Left ventricle myocardium inferior (tissue), 1 donor: ENCODE measurements around the gene PIP4K2C. TPM values are rescaled to one million over a fixed set of nuclear protein-coding genes. Genes with fewer than 3 reads are reported as not detected.
"Not testable (repeated sequence)": the region's sequence is repeated elsewhere in the genome, so short reads cannot be mapped to it uniquely, and the experiment has no call there.

ENCODE experiments used
- DNase-seq: peaks from one replicate; pipeline ENCODE4 v3.0.0-alpha.2; 2020
- H3K27ac ChIP-seq: fragments of 200-600 bp; replicated peaks from 2 replicates; pipeline ENCODE4 v1.8.0; 2021
- H3K27me3 ChIP-seq: fragments of 200-600 bp; 2 replicates; pipeline ENCODE4 v1.8.0; 2021; ENCODE audit warnings: low read depth
- H3K36me3 ChIP-seq: fragments of 200-600 bp; 2 replicates; pipeline ENCODE4 v1.8.0; 2021
- H3K4me1 ChIP-seq: fragments of 200-600 bp; 2 replicates; pipeline ENCODE4 v1.8.0; 2021
- H3K4me3 ChIP-seq: fragments of 200-600 bp; 2 replicates; pipeline ENCODE4 v1.8.0; 2021; ENCODE audit warnings: mild to moderate bottlenecking, moderate library complexity
- H3K9me3 ChIP-seq: fragments of 200-600 bp; replicated peaks from 2 replicates; pipeline ENCODE4 v1.8.0; 2021
- intact Hi-C: fragments of 100-400 bp; cut with micrococcal nuclease; formaldehyde crosslinking; loops from one replicate; pipeline ENCODE4 v1.11.0; 2022
- total RNA-seq: library from RNA; stranded (reverse); fragmentation: NEBNext Ultra II Directional; extraction: Animal tissue kit (Norgen Biotek cat#: 25700); gene quantifications from one replicate; pipeline ENCODE4 v1.2.1, GENCODE V29; 2021
- TF ChIP-seq, protein P1 (sequence below): fragments of 200-600 bp; IDR thresholded peaks from 2 replicates; pipeline ENCODE4 v1.8.0; 2021; ENCODE audit warnings: antibody characterized with exemption, mild to moderate bottlenecking, borderline replicate concordance
- donor health status: DM: no; HTN: yes; CAD: no; lungs with severe emphysema.

Gene PIP4K2C
- total RNA-seq, 1 donor from 2014 or later: 12.3 TPM

DNA sequence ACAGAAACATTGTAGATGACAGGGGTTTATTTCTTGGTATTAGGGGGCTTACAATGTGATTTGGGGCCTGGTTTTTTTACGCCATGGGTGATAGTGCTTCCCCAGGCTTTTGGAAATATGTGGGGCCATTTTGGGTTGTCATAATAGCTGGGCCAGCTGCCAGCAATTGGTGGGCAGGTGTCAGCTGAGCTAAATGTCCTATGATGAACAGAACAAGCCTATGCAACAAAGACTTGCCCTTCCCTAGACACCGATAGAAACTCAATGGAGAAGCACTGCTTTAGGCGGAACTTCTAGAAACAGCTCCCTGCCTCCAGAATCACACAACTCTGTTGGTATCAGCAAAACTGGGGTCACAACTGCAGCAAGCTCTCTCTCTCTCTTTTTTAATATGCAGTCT is 47.1 kb downstream of the PIP4K2C start:
- intact Hi-C loops: no loop called here
- DNase-seq: no peak
- no peaks in the 10 kb centered on the region for H3K9me3 ChIP-seq
- no peak overlapping the region for H3K4me3 ChIP-seq
- H3K36me3 ChIP-seq: no peaks in the 10 kb centered on the region
- H3K4me1 ChIP-seq: peaks cover 5% of the 10 kb centered on the region
- H3K27ac ChIP-seq: no peak overlapping the region
- TF ChIP-seq, protein P1, sequence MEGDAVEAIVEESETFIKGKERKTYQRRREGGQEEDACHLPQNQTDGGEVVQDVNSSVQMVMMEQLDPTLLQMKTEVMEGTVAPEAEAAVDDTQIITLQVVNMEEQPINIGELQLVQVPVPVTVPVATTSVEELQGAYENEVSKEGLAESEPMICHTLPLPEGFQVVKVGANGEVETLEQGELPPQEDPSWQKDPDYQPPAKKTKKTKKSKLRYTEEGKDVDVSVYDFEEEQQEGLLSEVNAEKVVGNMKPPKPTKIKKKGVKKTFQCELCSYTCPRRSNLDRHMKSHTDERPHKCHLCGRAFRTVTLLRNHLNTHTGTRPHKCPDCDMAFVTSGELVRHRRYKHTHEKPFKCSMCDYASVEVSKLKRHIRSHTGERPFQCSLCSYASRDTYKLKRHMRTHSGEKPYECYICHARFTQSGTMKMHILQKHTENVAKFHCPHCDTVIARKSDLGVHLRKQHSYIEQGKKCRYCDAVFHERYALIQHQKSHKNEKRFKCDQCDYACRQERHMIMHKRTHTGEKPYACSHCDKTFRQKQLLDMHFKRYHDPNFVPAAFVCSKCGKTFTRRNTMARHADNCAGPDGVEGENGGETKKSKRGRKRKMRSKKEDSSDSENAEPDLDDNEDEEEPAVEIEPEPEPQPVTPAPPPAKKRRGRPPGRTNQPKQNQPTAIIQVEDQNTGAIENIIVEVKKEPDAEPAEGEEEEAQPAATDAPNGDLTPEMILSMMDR: no peak
- peaks cover 84% of the 10 kb centered on the region for H3K27me3 ChIP-seq

DNA sequence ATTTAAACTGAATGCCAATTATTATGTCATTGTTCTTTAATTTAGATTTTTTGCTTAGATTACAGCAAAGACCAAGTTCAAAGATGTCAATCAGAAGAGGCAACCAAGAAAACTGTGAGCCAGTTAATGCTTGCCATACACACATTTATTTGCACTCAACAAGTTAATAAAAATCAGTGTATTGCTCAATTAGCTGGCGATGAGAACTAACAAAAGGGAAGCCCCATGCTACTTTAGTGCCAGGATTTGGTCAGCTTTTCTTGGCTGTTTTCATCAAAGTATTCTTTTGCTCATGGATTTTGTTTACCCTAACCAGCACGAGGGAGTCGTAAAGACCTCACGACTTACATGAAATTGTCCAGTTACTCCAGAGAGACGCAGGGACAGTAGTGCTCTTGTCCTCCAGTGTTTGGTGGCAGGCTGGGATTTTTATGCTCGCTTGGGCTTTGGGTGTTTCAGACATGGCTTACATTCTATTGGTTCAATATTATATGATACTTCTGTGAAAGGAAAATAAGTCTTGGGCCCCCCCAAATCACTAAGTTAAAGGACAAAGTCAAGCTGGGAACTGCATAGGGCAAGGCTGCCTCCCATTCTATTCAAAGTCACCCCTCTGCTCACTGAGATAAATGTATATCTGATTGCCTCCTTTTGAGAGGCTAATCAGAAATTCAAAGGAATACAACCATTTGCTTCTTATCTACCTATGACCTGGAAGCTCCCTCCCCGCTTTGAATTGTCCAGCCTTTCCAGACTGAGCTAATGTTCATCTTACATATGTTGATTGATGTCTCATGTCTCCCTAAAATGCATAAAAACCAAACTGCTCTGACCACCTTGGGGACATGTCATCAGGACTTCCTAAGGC is 49.4 kb downstream of the PIP4K2C start:
- H3K4me3 ChIP-seq: no peak overlapping the region
- H3K27ac ChIP-seq: no peak overlapping the region
- no peaks in the 10 kb centered on the region for H3K4me1 ChIP-seq
- peaks cover 84% of the 10 kb centered on the region for H3K27me3 ChIP-seq
- intact Hi-C loops: no loop called here
- no peaks in the 10 kb centered on the region for H3K36me3 ChIP-seq
- peaks cover 7% of the 10 kb centered on the region for H3K9me3 ChIP-seq
- no peak for DNase-seq
- TF ChIP-seq, protein P1: no peak

DNA sequence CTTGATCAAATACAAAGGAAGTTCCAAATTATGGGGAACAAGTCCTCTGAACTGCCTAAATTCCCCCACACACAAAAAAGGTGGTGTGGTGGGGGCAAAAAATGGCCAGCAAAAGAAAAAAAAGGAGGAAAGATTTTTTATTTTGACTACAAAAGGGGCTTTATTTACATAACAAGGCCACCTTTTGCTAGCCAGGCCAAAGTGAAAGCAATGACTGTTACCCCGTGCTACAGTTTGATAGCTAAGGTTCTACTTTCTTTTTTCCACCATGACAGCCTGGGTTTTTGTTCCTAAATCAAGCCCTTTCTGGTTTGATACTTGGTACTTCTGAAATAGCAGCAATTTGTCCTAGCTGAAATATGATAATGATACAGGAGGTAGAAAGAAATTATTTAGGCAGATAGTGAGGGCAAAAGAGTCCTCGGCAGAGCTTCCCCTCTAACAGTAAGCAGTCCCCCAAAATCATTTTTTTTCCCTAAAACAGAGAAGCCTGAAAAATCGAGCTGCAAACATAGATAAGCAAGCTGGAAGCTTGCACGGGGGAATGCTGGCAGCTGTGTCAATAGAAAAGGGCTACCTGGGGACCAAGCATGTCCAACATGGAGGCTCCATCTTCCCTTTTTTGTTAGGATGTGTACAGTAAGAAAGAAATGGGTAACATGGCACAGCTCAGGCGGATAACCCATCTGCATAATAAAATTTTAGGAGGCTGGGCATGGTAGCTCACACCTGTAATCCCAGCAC is 50.9 kb downstream of the PIP4K2C start:
- H3K9me3 ChIP-seq: peaks cover 18% of the 10 kb centered on the region
- DNase-seq: no peak
- H3K4me3 ChIP-seq: no peak overlapping the region
- H3K4me1 ChIP-seq: no peaks in the 10 kb centered on the region
- intact Hi-C loops: no loop called here
- H3K27ac ChIP-seq: no peak overlapping the region
- TF ChIP-seq, protein P1: no peak
- H3K36me3 ChIP-seq: no peaks in the 10 kb centered on the region
- H3K27me3 ChIP-seq: peaks cover 72% of the 10 kb centered on the region

DNA sequence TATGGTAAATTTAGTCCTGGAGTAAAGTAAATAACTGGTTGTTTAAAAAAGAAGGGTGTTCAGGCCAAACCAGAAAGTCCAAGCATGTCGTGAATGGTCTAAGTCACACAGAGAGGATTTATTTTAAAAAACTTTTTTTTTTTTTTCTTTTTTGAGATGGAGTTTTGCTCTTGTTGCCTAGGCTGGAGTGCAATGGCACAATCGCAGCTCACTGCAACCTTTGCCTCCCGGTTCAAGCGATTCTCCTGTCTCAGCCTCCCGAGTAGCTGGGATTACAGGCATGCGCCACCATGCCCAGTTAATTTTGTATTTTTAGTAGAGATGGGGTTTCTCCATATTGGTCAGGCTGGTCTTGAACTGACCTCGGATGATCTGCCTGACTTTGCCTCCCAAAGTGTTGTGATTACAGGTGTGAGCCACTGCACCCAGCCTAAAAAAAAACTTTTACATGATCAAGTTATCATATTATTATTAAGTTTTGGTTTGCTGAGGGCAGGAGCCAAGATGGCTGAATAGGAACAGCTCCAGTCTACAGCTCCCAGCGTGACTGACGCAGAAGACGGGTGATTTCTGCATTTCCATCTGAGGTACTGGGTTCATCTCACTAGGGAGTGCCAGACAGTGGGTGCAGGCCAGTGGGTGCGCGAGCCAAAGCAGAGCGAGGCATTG is 55.1 kb downstream of the PIP4K2C start:
- DNase-seq, H3K4me1 ChIP-seq, intact Hi-C loops: not testable (repeated sequence)

DNA sequence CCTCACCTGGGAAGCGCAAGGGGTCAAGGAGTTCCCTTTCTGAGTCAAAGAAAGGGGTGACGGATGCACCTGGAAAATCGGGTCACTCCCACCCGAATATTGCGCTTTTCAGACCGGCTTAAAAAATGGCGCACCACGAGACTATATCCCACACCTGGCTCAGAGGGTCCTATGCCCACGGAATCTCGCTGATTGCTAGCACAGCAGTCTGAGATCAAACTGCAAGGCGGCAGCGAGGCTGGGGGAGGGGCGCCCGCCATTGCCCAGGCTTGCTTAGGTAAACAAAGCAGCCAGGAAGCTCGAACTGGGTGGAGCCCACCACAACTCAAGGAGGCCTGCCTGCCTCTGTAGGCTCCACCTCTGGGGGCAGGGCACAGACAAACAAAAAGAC is 55.7 kb downstream of the PIP4K2C start:
- H3K4me1 ChIP-seq, DNase-seq: not testable (repeated sequence)
- peaks cover 24% of the 10 kb centered on the region for H3K27me3 ChIP-seq

More for the DNA sequence above, 55.1 kb downstream of the PIP4K2C start:
- H3K4me3 ChIP-seq, H3K27ac ChIP-seq, H3K36me3 ChIP-seq: not testable (repeated sequence)
- peaks cover 18% of the 10 kb centered on the region for H3K9me3 ChIP-seq
- peaks cover 29% of the 10 kb centered on the region for H3K27me3 ChIP-seq

More for the DNA sequence above, 55.7 kb downstream of the PIP4K2C start:
- H3K4me3 ChIP-seq, H3K27ac ChIP-seq, intact Hi-C loops, H3K36me3 ChIP-seq: not testable (repeated sequence)
- H3K9me3 ChIP-seq: peaks cover 18% of the 10 kb centered on the region

Other genes with a start within 250 kb of the PIP4K2C start
- gene R3HDM2, start 160.1 kb upstream of the PIP4K2C start, total RNA-seq: 63.1 TPM
- gene INHBC, start 156.4 kb upstream of the PIP4K2C start, total RNA-seq: not detected
- gene INHBE, start 135.9 kb upstream of the PIP4K2C start, total RNA-seq: not detected
- gene GLI1, start 131.4 kb upstream of the PIP4K2C start, total RNA-seq: 0.93 TPM
- gene ARHGAP9, start 111.3 kb upstream of the PIP4K2C start, total RNA-seq: 4.2 TPM
- gene MARS1, start 103.1 kb upstream of the PIP4K2C start, total RNA-seq: 73.1 TPM
- gene DDIT3, start 70.7 kb upstream of the PIP4K2C start, total RNA-seq: 20.4 TPM
- 33.1 TPM for gene MBD6, start 68.4 kb upstream of the PIP4K2C start, total RNA-seq
- gene DCTN2, start 44.0 kb upstream of the PIP4K2C start, total RNA-seq: 87.8 TPM
- gene KIF5A, start 41.1 kb upstream of the PIP4K2C start, total RNA-seq: 0.08 TPM
- gene DTX3, start 13.6 kb downstream of the PIP4K2C start, total RNA-seq: 22.3 TPM
- 9.7 TPM for gene ARHGEF25, start 20.2 kb downstream of the PIP4K2C start, total RNA-seq
- 4.7 TPM for gene B4GALNT1, start 42.0 kb downstream of the PIP4K2C start, total RNA-seq
- gene OS9, start 102.9 kb downstream of the PIP4K2C start, total RNA-seq: 112 TPM
- 6.5 TPM for gene AGAP2, start 147.6 kb downstream of the PIP4K2C start, total RNA-seq
- 27.2 TPM for gene TSPAN31, start 153.8 kb downstream of the PIP4K2C start, total RNA-seq
- gene CDK4, start 161.1 kb downstream of the PIP4K2C start, total RNA-seq: 41.3 TPM
- 13.8 TPM for gene MARCHF9, start 163.9 kb downstream of the PIP4K2C start, total RNA-seq
- gene CYP27B1, start 175.9 kb downstream of the PIP4K2C start, total RNA-seq: not detected
- 6.8 TPM for gene METTL1, start 180.9 kb downstream of the PIP4K2C start, total RNA-seq
- 0.99 TPM for gene EEF1AKMT3, start 181.4 kb downstream of the PIP4K2C start, total RNA-seq
- gene TSFM, start 191.6 kb downstream of the PIP4K2C start, total RNA-seq: 53.7 TPM
- 2.1 TPM for gene AVIL, start 227.5 kb downstream of the PIP4K2C start, total RNA-seq